Measurements from ENCODE around the gene LOXL1. TPM values are rescaled to one million over a fixed set of nuclear protein-coding genes. Genes with fewer than 3 reads are reported as not detected.

The LOXL1 gene
- total and polyA plus RNA-seq, 2 of the 13 experiments (the other 11 are each of a cell fraction or from before 2014, with no cell fraction given), result 0.51 to 1.3 TPM

DNA sequence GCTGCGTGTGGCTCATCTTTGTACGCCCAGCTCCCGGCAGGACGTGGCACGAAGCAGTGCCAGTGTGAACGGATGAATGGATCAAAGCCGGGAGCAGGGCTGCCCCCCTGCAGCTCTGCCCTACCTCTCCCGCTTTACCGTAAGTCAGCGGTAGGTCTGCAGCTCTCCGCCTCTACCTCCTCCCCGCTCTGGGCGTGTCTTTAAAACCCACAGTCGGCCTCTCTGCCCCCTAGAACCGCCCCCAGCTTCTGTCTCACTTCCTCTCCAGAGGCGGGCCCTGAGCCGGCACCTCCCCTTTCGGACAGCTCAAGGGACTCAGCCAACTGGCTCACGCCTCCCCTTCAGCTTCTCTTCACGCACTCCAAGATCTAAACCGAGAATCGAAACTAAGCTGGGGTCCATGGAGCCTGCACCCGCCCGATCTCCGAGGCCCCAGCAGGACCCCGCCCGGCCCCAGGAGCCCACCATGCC lies 68.2 kb downstream of the LOXL1 start, which contains the start of gene PML (continued):
- TF ChIP-seq, protein P1, sequence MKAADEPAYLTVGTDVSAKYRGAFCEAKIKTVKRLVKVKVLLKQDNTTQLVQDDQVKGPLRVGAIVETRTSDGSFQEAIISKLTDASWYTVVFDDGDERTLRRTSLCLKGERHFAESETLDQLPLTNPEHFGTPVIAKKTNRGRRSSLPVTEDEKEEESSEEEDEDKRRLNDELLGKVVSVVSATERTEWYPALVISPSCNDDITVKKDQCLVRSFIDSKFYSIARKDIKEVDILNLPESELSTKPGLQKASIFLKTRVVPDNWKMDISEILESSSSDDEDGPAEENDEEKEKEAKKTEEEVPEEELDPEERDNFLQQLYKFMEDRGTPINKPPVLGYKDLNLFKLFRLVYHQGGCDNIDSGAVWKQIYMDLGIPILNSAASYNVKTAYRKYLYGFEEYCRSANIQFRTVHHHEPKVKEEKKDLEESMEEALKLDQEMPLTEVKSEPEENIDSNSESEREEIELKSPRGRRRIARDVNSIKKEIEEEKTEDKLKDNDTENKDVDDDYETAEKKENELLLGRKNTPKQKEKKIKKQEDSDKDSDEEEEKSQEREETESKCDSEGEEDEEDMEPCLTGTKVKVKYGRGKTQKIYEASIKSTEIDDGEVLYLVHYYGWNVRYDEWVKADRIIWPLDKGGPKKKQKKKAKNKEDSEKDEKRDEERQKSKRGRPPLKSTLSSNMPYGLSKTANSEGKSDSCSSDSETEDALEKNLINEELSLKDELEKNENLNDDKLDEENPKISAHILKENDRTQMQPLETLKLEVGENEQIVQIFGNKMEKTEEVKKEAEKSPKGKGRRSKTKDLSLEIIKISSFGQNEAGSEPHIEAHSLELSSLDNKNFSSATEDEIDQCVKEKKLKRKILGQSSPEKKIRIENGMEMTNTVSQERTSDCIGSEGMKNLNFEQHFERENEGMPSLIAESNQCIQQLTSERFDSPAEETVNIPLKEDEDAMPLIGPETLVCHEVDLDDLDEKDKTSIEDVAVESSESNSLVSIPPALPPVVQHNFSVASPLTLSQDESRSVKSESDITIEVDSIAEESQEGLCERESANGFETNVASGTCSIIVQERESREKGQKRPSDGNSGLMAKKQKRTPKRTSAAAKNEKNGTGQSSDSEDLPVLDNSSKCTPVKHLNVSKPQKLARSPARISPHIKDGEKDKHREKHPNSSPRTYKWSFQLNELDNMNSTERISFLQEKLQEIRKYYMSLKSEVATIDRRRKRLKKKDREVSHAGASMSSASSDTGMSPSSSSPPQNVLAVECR (CRISPR knock-in tag; IDR thresholded peaks at IDR 0.05; ENCODE audit: borderline replicate concordance), result peak; percentile 73
- TF ChIP-seq MED13 (CRISPR knock-in tag; IDR thresholded peaks at IDR 0.05) (no peak), MED1 (CRISPR knock-in tag; IDR thresholded peaks at IDR 0.05) (0 out of 2 replicates have a peak, but pooled peaks have one; percentile 9), ZNF773 (CRISPR knock-in tag; IDR thresholded peaks at IDR 0.05; ENCODE audit: borderline replicate concordance) (no peak), CC2D1A (CRISPR knock-in tag; IDR thresholded peaks at IDR 0.05) (no peak), ZNF382 (CRISPR knock-in tag; IDR thresholded peaks at IDR 0.05; ENCODE audit: borderline replicate concordance) (no peak), SNAPC2 (CRISPR knock-in tag; IDR thresholded peaks at IDR 0.05) (no peak), BORCS8-MEF2B (CRISPR knock-in tag; IDR thresholded peaks at IDR 0.05) (0 out of 2 replicates have a peak, but pooled peaks have one; percentile 16), TAF15 (IDR thresholded peaks at IDR 0.05; ENCODE audit: low read depth, low read length, poor library complexity, severe bottlenecking) (no peak), PHF8 (CRISPR knock-in tag; IDR thresholded peaks at IDR 0.05) (peak; percentile 54)
- TF ChIP-seq, protein P2, sequence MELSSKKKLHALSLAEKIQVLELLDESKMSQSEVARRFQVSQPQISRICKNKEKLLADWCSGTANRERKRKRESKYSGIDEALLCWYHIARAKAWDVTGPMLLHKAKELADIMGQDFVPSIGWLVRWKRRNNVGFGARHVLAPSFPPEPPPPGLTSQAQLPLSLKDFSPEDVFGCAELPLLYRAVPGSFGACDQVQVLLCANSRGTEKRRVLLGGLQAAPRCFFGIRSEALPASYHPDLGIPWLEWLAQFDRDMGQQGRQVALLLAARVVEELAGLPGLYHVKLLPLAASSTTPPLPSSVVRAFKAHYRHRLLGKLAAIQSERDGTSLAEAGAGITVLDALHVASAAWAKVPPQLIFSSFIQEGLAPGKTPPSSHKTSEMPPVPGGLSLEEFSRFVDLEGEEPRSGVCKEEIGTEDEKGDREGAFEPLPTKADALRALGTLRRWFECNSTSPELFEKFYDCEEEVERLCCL (CRISPR knock-in tag; IDR thresholded peaks at IDR 0.05; ENCODE audit: borderline replicate concordance), result no peak
- TF ChIP-seq, protein P3, sequence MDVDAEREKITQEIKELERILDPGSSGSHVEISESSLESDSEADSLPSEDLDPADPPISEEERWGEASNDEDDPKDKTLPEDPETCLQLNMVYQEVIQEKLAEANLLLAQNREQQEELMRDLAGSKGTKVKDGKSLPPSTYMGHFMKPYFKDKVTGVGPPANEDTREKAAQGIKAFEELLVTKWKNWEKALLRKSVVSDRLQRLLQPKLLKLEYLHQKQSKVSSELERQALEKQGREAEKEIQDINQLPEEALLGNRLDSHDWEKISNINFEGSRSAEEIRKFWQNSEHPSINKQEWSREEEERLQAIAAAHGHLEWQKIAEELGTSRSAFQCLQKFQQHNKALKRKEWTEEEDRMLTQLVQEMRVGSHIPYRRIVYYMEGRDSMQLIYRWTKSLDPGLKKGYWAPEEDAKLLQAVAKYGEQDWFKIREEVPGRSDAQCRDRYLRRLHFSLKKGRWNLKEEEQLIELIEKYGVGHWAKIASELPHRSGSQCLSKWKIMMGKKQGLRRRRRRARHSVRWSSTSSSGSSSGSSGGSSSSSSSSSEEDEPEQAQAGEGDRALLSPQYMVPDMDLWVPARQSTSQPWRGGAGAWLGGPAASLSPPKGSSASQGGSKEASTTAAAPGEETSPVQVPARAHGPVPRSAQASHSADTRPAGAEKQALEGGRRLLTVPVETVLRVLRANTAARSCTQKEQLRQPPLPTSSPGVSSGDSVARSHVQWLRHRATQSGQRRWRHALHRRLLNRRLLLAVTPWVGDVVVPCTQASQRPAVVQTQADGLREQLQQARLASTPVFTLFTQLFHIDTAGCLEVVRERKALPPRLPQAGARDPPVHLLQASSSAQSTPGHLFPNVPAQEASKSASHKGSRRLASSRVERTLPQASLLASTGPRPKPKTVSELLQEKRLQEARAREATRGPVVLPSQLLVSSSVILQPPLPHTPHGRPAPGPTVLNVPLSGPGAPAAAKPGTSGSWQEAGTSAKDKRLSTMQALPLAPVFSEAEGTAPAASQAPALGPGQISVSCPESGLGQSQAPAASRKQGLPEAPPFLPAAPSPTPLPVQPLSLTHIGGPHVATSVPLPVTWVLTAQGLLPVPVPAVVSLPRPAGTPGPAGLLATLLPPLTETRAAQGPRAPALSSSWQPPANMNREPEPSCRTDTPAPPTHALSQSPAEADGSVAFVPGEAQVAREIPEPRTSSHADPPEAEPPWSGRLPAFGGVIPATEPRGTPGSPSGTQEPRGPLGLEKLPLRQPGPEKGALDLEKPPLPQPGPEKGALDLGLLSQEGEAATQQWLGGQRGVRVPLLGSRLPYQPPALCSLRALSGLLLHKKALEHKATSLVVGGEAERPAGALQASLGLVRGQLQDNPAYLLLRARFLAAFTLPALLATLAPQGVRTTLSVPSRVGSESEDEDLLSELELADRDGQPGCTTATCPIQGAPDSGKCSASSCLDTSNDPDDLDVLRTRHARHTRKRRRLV (CRISPR knock-in tag; IDR thresholded peaks at IDR 0.05), result no peak
- TF ChIP-seq, protein P4, sequence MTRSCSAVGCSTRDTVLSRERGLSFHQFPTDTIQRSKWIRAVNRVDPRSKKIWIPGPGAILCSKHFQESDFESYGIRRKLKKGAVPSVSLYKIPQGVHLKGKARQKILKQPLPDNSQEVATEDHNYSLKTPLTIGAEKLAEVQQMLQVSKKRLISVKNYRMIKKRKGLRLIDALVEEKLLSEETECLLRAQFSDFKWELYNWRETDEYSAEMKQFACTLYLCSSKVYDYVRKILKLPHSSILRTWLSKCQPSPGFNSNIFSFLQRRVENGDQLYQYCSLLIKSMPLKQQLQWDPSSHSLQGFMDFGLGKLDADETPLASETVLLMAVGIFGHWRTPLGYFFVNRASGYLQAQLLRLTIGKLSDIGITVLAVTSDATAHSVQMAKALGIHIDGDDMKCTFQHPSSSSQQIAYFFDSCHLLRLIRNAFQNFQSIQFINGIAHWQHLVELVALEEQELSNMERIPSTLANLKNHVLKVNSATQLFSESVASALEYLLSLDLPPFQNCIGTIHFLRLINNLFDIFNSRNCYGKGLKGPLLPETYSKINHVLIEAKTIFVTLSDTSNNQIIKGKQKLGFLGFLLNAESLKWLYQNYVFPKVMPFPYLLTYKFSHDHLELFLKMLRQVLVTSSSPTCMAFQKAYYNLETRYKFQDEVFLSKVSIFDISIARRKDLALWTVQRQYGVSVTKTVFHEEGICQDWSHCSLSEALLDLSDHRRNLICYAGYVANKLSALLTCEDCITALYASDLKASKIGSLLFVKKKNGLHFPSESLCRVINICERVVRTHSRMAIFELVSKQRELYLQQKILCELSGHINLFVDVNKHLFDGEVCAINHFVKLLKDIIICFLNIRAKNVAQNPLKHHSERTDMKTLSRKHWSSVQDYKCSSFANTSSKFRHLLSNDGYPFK (CRISPR knock-in tag; IDR thresholded peaks at IDR 0.05; ENCODE audit: borderline replicate concordance), result no peak
